ENCODE results near the gene C1QTNF9. TPM values are rescaled to one million over a fixed set of nuclear protein-coding genes. Genes with fewer than 3 reads are reported as not detected.

C1QTNF9 gene
- total RNA-seq, 1 donor from 2014 or later, result not detected

DNA sequence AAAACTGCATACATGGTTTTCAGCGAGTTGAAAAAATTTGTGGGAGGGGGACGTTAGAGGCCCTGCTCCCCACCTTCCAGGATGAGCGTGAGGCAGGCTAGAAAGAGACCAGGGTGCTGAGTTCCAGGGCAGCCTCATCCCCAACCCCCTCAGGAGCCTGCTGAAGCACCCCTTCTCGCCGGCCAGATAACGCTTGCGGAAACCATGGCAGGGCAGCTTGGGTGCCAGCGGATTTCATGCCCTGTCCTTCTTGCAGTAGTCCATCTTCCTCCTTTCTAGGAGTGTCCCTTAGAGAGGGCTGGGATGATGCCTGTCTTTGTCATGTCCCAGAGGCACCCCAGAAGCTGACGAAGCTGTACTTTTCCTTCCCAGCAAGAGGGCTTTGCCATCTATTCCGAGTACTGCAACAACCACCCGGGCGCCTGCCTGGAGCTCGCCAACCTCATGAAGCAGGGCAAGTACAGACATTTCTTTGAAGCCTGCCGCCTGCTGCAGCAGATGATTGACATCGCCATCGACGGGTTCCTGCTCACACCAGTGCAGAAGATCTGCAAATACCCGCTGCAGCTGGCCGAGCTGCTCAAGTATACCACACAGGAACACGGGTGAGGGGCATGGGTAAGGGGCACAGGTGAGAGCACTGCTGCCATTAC lies 19.0 kb upstream of the C1QTNF9 start:
- H3K4me3 Mint-ChIP-seq (ENCODE audit: unreplicated experiment), result no peak overlapping the region
- H3K27me3 Mint-ChIP-seq (ENCODE audit: low read depth), result no peaks in the 10 kb centered on the region
- TF ChIP-seq, protein P1, sequence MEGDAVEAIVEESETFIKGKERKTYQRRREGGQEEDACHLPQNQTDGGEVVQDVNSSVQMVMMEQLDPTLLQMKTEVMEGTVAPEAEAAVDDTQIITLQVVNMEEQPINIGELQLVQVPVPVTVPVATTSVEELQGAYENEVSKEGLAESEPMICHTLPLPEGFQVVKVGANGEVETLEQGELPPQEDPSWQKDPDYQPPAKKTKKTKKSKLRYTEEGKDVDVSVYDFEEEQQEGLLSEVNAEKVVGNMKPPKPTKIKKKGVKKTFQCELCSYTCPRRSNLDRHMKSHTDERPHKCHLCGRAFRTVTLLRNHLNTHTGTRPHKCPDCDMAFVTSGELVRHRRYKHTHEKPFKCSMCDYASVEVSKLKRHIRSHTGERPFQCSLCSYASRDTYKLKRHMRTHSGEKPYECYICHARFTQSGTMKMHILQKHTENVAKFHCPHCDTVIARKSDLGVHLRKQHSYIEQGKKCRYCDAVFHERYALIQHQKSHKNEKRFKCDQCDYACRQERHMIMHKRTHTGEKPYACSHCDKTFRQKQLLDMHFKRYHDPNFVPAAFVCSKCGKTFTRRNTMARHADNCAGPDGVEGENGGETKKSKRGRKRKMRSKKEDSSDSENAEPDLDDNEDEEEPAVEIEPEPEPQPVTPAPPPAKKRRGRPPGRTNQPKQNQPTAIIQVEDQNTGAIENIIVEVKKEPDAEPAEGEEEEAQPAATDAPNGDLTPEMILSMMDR (IDR thresholded peaks at IDR 0.05), result no peak
- no peak overlapping the region for H3K27ac Mint-ChIP-seq (ENCODE audit: unreplicated experiment)
- DNase-seq (ENCODE audit: low spot score), result no peak
- H3K9me3 Mint-ChIP-seq (ENCODE audit: low read depth), result no peaks in the 10 kb centered on the region
- peaks cover 15% of the 10 kb centered on the region for H3K36me3 Mint-ChIP-seq (ENCODE audit: low read depth)
- peaks cover 6% of the 10 kb centered on the region for H3K4me1 Mint-ChIP-seq (ENCODE audit: low read depth)

DNA sequence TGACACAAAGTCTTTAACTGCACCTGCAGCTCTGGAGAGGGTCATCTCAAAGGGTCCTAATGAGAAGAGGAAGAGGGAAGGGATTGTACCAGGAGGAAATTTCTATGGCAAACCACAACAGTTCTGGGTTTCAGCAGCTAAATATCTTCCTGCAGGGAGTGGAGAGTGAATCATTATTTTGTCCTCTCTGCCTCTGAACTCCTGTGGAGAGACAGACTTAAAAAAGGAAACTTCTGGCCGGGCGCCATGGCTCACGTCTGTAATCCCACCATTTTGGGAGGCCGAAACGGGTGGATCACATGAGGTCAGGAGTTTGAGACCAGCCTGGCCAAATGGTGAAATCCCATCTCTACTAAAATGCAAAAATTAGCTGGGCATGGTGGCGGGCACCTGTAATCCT lies 16.9 kb upstream of the C1QTNF9 start:
- DNase-seq (ENCODE audit: low spot score), result no peak
- TF ChIP-seq, protein P1 (IDR thresholded peaks at IDR 0.05), result no peak
- Mint-ChIP-seq H3K27ac (ENCODE audit: unreplicated experiment) (no peak overlapping the region), H3K27me3 (ENCODE audit: low read depth) (no peaks in the 10 kb centered on the region), H3K36me3 (ENCODE audit: low read depth) (peaks cover 16% of the 10 kb centered on the region), H3K4me1 (ENCODE audit: low read depth) (peaks cover 6% of the 10 kb centered on the region), H3K4me3 (ENCODE audit: unreplicated experiment) (no peak overlapping the region), H3K9me3 (ENCODE audit: low read depth) (no peaks in the 10 kb centered on the region)

DNA sequence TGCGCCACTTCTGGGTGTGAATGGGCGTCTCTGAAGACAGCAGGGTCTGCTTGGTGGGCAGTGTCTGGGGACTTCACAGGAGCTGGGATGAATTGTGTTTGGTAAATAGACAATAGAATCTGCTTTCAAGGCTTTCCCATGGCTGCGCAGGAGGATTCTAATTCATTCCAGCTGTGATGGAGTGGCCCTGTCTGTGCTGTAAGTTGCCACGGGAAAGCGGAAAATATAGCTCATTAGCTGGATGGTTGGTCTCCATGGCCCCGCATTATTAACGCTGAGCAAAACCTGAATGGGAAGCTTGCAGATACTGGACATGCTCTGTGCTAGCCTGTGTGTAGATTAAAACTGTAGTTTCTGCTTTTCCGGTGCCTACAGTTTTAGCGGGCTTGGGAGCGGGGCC lies 15.6 kb upstream of the C1QTNF9 start:
- Mint-ChIP-seq H3K4me3 (ENCODE audit: unreplicated experiment) (no peak overlapping the region), H3K36me3 (ENCODE audit: low read depth) (peaks cover 16% of the 10 kb centered on the region), H3K27me3 (ENCODE audit: low read depth) (no peaks in the 10 kb centered on the region), H3K4me1 (ENCODE audit: low read depth) (peaks cover 6% of the 10 kb centered on the region), H3K9me3 (ENCODE audit: low read depth) (no peaks in the 10 kb centered on the region), H3K27ac (ENCODE audit: unreplicated experiment) (no peak overlapping the region)
- DNase-seq (ENCODE audit: low spot score), result no peak
- TF ChIP-seq, protein P1 (IDR thresholded peaks at IDR 0.05), result no peak

DNA sequence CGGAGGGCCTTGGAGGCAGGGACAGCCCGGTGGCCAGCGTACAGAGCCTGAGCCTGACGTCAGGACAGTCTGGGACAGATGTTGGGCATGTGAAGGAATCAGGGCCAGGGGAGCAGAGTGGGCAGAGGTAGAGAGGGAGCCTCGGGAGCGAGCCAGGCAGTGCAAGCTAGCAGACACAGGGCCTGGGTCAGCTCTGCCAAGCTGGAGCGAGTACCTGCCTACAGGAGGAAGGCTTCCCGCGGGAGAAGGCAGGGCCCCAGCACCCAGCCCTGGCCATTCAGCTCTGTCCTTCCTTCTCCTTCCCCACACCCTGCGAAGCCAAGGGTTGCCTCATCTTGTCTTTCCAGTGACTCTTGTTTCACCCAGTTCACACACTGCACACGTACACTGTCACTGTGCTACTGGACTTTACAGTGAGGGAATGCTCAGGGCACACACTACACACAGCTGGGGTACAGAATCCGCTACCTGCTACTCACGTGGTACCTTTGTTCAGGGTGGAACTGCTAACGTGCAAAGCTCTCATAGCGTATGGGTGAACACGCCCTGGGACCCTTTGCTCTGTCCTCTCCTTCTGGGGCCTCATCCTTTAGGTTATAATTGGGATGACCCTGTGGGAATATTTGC lies 9.8 kb upstream of the C1QTNF9 start:
- TF ChIP-seq, protein P1 (IDR thresholded peaks at IDR 0.05), result no peak
- Mint-ChIP-seq H3K4me1 (ENCODE audit: low read depth) (no peaks in the 10 kb centered on the region), H3K4me3 (ENCODE audit: unreplicated experiment) (no peak overlapping the region), H3K9me3 (ENCODE audit: low read depth) (no peaks in the 10 kb centered on the region), H3K27ac (ENCODE audit: unreplicated experiment) (no peak overlapping the region), H3K27me3 (ENCODE audit: low read depth) (no peaks in the 10 kb centered on the region), H3K36me3 (ENCODE audit: low read depth) (peaks cover 16% of the 10 kb centered on the region)
- no peak for DNase-seq (ENCODE audit: low spot score)

DNA sequence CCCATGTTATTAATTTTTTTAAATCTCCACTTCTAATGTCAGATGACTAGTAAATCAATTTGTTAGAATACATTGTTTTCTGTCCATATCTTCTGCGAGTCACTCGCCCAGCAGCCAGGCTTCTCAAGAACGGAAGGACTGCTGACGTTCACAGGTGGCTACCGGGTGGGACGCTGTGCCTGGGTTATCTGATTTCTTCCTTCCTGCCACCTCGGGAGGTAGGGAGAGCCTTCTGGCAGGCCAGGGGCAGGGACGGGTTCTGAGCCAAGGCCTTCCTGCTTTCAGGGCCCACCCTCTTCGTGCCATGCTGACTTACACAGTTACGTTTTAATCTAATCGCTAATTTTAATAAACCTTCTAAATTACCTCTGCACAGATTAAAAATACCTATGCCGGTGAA lies 7.9 kb upstream of the C1QTNF9 start:
- DNase-seq (ENCODE audit: low spot score), result no peak
- H3K27me3 Mint-ChIP-seq (ENCODE audit: low read depth), result no peaks in the 10 kb centered on the region
- TF ChIP-seq, protein P1 (IDR thresholded peaks at IDR 0.05), result no peak
- peaks cover 12% of the 10 kb centered on the region for H3K36me3 Mint-ChIP-seq (ENCODE audit: low read depth)
- H3K4me3 Mint-ChIP-seq (ENCODE audit: unreplicated experiment), result no peak overlapping the region
- no peaks in the 10 kb centered on the region for H3K9me3 Mint-ChIP-seq (ENCODE audit: low read depth)
- no peak overlapping the region for H3K27ac Mint-ChIP-seq (ENCODE audit: unreplicated experiment)
- peaks cover 6% of the 10 kb centered on the region for H3K4me1 Mint-ChIP-seq (ENCODE audit: low read depth)

Measured in chondrocyte (in vitro differentiated cells).